ENCODE data around the gene WDR49. TPM values are rescaled to one million over a fixed set of nuclear protein-coding genes. Genes with fewer than 3 reads are reported as not detected.

Gene WDR49
- total RNA-seq, 1 donor from 2014 or later = 1.2 TPM

GRCh38 chr3:167605871-167606270 is 47.9 kb downstream of the WDR49 start:
- no peak for TF ChIP-seq CTCF (conservative IDR thresholded peaks at IDR 0.05)
- Mint-ChIP-seq H3K4me1 (ENCODE audit: unreplicated experiment) (no peaks in the 10 kb centered on the region), H3K4me3 (no peak overlapping the region), H3K27ac (no peak overlapping the region), H3K36me3 (no peaks in the 10 kb centered on the region), H3K9me3 (no peaks in the 10 kb centered on the region), H3K27me3 (no peaks in the 10 kb centered on the region)
- DNase-seq (ENCODE audit: extremely low spot score, unreplicated experiment) = no peak

- H3K27me3 Mint-ChIP-seq = no peaks in the 10 kb centered on the region
- no peak overlapping the region for H3K4me3 Mint-ChIP-seq
- no peaks in the 10 kb centered on the region for H3K36me3 Mint-ChIP-seq
- H3K27ac Mint-ChIP-seq = no peak overlapping the region
- DNase-seq (ENCODE audit: extremely low spot score, unreplicated experiment) = no peak
- H3K9me3 Mint-ChIP-seq = no peaks in the 10 kb centered on the region
- H3K4me1 Mint-ChIP-seq (ENCODE audit: unreplicated experiment) = no peaks in the 10 kb centered on the region
- no peak for TF ChIP-seq CTCF (conservative IDR thresholded peaks at IDR 0.05)
These were observed 51.7 kb downstream of the WDR49 start for GRCh38 chr3:167602041-167602440.

GRCh38 chr3:167587651-167588050 is 66.1 kb downstream of the WDR49 start:
- Mint-ChIP-seq H3K4me1 (ENCODE audit: unreplicated experiment) (no peaks in the 10 kb centered on the region), H3K9me3 (no peaks in the 10 kb centered on the region), H3K27me3 (no peaks in the 10 kb centered on the region), H3K36me3 (no peaks in the 10 kb centered on the region), H3K4me3 (no peak overlapping the region), H3K27ac (no peak overlapping the region)
- no peak for DNase-seq (ENCODE audit: extremely low spot score, unreplicated experiment)
- TF ChIP-seq CTCF (conservative IDR thresholded peaks at IDR 0.05) = no peak

- H3K27me3 Mint-ChIP-seq = peaks cover 8% of the 10 kb centered on the region
- H3K27ac Mint-ChIP-seq = no peak overlapping the region
- no peak for DNase-seq (ENCODE audit: extremely low spot score, unreplicated experiment)
- no peak overlapping the region for H3K4me3 Mint-ChIP-seq
- H3K36me3 Mint-ChIP-seq = no peaks in the 10 kb centered on the region
- H3K4me1 Mint-ChIP-seq (ENCODE audit: unreplicated experiment) = no peaks in the 10 kb centered on the region
- no peaks in the 10 kb centered on the region for H3K9me3 Mint-ChIP-seq
- TF ChIP-seq CTCF (conservative IDR thresholded peaks at IDR 0.05) = no peak
These were observed 78.6 kb downstream of the WDR49 start for GRCh38 chr3:167575000-167575600.

GRCh38 chr3:167572991-167573390 is 80.8 kb downstream of the WDR49 start:
- no peak for DNase-seq (ENCODE audit: extremely low spot score, unreplicated experiment)
- H3K4me1 Mint-ChIP-seq (ENCODE audit: unreplicated experiment) = no peaks in the 10 kb centered on the region
- no peak overlapping the region for H3K4me3 Mint-ChIP-seq
- H3K36me3 Mint-ChIP-seq = no peaks in the 10 kb centered on the region
- H3K9me3 Mint-ChIP-seq = no peaks in the 10 kb centered on the region
- peaks cover 8% of the 10 kb centered on the region for H3K27me3 Mint-ChIP-seq
- TF ChIP-seq CTCF (conservative IDR thresholded peaks at IDR 0.05) = no peak
- no peak overlapping the region for H3K27ac Mint-ChIP-seq

- Mint-ChIP-seq H3K4me1 (ENCODE audit: unreplicated experiment) (no peaks in the 10 kb centered on the region), H3K36me3 (no peaks in the 10 kb centered on the region), H3K4me3 (no peak overlapping the region), H3K27ac (no peak overlapping the region), H3K27me3 (peaks cover under 1% of the 10 kb centered on the region), H3K9me3 (peaks cover 5% of the 10 kb centered on the region)
- no peak for TF ChIP-seq CTCF (conservative IDR thresholded peaks at IDR 0.05)
- no peak for DNase-seq (ENCODE audit: extremely low spot score, unreplicated experiment)
These were observed 85.1 kb downstream of the WDR49 start for GRCh38 chr3:167568634-167569033.
